GM21447 (cell line): ENCODE results near the gene DMRT1.

Experiments used
- ATAC-seq: cut with Tn5 transposase; IDR thresholded peaks from one replicate; pipeline ENCODE4 v1.9.1; 2021; ENCODE audit not compliant: unreplicated experiment

The DMRT1 gene

DNA sequence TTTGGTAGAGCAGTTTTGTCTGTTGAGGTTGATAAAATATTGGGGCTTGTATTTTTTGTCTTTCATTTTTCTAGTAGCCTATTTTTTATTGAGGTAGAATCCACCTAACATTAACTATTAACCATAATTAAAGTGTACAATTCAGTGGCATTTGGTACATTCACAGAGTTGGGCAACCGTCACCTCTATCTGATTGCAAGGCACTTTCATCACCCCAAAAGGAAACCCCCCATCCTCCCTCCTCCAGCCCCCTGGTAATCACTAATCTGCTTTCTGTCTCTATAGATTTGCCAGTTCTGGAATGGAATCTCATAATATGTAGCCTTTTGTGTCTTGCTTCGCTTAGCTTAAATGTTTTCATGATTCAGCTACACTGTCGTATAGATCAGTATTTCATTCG is 79.4 kb downstream of the DMRT1 start:
- no peak for ATAC-seq

DNA sequence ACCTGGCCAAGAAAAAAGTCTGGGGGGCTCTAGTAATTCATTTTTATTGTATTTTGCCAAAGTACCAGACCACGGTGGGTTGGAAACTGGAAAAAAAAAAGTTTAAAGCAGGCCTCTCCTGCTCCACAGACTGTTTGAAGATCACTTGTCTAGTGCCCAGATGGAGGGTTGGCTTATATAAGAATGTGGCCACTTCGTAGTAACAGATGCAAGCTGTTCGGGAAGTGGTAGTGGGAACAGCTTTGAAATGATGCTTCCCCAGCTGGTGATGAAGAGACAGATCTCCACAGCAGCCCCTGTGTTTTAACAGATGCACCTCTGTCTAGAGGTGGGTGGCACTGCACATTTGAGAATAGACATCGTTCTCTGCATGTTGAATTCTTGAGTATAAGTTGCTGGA is 80.7 kb downstream of the DMRT1 start:
- no peak for ATAC-seq

DNA sequence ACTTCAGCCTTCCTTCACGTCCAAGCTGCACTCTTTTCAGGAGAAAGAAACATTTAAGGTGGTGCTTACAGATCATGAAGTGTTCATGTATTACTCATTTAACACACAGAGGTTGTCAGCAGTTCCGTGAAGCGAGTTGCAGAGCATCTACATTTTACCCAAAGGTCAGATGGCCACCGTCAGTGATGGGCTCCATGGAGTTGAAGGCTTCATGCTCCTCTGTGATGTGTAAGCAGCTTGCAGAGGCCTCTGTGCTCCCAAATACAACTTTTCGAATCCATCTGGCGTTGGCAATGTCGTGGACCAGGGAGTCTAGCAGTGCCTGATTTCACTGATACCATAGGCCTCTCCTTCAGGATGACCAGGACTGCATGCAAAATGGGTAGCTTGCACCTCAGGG is 81.2 kb downstream of the DMRT1 start:
- ATAC-seq: no peak

DNA sequence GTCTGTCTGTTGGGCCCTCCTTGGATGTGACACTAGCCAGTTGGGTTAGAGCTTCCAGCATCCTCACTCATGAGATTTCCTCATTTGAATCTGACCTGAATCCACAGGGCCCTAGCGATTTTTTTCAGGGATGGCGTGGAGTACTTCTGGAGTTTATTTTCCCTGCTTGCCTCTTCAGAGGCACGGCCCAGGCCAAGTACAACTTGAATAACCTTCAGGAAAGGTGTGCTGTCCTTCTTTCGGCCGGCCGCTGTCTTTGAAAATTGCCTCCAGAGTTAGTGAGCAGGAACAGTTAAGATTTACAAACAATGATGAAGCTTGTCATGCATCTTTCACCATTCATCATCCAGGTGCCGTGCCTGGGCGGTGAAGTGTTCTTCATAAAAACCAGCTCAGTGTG is 85.5 kb downstream of the DMRT1 start:
- ATAC-seq: no peak

DNA sequence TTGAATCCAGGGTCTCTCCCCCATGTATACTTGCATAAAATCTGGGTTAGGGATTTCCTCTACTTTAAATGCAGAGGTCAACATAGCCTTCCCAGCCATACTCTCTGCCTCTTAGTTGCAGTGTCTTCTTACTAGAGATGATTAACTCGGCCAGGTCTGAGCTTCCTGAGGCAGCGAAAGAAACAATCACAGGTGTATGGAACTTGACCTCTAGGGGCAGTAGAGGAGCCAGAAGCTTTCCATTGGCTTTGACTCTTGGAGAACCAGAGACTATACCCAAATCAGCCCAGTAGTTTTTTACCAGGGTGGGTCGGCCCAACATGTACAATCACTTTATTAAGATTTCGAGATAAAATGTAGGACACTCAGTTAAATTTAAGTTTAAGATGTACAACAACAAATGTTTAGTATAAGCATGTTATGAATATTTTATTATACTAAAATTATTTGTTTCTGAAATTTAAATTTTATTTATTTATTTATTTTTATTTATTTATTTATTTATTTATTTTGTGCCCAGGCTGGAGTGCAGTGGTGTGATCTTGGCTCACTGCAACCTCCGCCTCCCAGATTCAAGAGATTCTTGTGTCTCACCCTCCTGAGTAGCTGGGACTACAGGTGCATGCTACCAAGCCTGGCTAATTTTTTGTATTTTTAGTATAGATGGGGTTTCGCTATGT is 87.0 kb downstream of the DMRT1 start:
- peak; percentile 75 for ATAC-seq

DNA sequence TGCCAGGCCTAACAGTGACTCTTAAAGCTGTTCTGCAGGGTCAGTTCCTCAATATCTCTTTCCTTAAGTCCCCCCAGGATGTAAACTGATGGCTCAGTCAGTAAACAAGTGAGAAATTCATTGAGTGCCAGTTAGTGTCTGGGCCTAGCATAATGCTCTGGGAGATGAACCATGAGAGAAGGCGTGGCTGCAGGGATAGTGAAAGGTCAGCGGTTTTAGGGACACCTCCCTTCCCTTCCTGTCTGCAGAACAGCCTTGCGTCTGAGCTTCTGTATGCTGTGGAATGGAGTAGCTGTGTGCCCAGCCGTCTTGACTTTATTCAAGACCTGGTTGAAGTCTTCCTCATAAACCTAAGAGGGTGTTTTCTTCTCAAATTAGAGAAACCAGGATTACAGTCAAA is 88.2 kb downstream of the DMRT1 start:
- no peak for ATAC-seq

DNA sequence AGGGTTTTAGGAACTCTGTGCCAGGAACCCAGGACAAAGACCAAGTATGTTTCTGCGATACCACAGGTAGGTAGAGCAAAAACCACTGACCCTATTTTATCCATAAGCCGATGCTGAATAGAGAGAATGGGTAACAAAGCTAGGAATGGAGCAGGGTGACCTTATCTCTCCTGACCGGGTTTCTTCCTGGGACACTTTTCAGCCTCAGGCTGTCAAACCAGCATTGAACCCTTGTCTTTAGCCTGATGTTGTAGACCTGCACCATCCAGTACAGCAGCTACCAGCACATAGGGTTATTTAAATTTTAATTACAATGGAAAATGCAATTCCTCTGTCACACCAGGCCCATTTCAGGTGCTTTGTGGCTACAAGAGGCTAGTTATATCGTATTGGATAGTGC is 91.9 kb downstream of the DMRT1 start:
- no peak for ATAC-seq

DNA sequence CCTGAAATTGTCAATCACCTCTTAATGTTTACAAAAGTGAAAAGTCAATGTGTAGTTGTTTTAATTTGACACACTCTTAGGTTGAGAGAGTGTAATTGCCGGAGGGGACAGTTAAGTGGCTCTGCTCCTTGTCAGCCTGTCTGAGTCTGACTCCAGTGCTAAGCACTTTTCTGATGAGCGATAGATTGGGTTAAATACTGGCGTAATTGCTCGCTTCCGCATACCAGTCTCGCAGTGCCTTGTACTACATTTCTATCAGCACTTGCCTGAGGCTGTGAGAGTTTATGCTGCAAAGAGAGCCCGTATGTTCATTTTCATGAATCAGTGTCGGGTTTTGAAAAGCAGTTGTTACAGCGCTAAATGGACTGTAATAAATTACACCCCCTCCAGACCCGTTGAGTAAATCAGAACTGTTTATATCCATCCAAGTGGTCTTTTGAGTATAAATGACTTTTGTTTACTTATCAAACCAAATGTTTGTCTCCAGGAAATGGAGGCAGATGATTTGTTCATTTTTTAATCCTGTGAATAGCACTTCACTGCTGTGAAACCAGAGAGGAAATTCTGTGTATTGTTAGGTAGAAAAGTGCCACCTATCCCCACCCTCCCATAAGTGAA is 94.0 kb downstream of the DMRT1 start:
- no peak for ATAC-seq

DNA sequence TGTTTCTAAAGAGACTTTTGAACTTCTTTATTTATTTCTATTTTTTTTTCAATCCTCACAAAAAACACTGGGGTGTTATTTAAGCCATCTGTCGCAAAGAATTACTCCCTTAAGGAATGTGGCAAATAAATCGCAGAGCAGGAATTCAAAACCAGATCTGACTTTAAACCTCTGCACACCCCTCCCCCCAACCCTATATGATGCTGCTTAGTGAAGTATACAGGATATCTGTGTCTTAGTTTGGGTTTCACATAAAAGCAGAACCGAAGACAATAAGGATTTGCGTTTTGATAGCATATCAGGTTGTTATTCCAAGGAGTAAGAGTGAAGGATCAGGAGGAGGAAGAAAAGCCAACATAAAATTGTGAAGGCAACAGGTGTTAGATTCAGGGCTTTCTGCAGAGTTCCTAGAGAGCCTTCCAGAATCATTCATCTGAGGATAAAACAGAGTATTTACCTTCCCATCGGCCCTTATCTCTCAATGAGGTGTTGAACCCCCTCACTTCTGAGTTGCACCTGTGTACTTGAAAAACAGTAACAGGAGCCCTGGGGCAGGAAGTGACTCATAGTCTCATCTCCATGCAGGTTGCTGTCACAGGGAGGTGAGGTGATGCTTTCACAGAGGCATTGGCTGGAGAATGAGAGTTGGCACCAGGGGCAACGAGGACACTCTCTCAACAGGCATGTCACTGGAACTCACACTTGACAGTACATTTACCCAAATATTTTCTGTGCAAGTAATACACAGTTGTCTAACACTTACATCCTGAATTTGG is 101.5 kb downstream of the DMRT1 start:
- no peak for ATAC-seq

DNA sequence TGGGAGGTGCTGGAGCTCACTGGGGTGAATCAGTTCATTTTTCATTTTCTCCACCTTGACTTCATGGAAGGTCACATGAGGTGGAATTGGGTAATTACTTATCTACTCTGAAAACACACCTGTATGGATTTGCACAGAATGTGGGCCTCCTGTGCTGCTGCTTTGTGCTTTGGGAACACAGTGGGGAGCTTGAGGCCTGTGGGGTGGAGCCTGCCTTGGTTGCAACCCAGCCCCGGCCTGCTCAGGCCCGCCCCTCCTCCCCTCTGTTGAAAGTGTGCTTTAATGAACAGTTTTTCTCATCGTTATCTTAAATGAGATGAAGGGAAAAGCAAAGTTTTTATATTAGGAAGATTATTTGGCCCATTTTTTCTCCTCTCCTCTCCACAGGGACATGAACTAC is 106.5 kb downstream of the DMRT1 start:
- no peak for ATAC-seq

DNA sequence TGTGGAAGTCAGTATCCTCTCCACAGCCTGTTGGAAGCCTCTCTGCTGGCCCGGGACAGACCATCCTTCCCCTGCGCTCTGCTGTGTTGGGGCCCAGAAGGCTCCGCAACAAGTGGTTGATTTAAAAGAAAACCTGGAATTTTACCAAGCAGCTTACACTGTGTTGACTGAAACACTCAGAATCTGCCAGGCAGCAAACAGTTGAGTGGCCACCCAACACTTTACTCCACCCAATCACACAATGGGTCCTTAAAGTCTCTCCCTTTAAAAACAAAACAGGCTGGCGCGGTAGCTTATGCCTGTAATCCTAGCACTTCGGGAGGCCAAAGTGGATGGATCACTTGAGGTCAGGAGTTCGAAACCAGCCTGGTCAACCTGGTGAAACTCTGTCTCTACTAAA is 107.0 kb downstream of the DMRT1 start:
- ATAC-seq: no peak

DNA sequence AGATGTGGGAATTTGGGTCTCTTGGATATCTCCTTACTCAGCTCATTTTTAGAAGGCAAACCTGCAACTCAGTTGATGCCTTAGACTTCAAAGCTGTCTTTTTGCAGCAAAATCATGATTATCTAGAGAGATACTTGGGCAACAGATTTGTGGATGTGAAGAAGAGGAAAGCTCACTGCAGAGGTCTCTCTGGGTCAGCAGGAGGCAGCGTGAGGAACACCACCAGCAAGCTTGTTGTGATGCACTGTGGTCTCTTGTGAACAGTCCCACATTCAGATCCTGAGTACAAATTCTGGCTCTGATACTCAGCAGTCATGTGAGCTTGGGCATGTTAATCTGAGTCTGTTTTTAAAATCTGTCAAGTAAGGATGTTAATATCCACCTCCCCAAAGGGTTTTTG is 108.6 kb downstream of the DMRT1 start:
- no peak for ATAC-seq

DNA sequence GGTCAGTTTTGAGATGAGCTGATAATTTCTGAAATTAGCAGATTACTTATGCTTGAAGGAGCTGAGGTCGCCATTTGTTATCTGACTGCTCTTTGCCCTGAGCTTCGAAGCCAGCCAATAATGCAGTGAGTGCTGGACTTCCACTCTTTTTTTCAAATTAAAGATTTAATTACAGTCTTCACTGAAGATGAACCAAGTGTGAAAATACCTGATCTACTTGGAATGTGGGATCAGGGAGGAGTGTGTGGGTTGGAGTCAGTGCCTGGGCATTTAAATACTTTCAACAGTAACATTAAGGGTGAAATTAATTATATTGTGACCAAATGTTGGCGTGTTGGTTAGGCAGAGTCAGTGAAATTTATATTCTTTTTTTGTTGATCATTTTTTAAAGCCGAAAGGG is 111.0 kb downstream of the DMRT1 start:
- no peak for ATAC-seq

DNA sequence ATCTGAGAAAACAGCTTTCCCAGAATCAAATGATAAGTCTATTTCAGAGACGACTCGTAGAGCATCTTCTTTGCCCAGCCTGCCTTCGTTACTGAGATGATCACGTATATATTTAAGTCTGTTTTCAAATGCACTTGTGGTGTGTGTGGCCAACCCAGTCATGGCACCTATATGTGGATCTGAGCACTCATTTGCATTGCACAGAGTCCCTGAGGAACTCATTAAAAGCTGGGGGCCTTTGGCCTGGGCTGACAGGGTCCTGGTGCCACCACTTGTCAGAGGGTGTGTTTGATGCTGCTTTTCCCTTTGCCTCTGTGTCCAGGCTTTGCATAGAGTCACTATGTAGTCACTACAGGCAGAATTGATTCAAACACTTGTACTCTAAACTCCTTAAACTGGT is 117.6 kb downstream of the DMRT1 start:
- ATAC-seq: no peak

DNA sequence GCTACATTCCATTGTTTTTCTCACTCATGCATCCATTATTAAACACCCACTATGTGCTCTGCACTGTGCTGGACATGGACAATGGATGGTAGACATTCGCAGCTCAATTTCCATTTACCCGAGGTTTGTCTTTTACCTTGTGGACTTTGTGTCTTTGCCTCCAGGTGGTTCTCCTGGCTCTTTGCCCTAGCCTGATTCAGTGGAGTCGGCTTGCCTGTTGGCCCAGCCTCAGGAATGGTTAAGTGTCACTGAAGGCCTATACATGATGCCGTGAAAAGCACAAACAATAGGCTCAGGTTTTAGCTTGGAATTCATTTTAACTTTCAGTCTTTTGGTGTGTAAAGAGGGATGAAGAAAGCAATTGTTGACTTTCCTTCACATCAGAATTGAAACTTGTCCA is 118.4 kb downstream of the DMRT1 start:
- no peak for ATAC-seq

DNA sequence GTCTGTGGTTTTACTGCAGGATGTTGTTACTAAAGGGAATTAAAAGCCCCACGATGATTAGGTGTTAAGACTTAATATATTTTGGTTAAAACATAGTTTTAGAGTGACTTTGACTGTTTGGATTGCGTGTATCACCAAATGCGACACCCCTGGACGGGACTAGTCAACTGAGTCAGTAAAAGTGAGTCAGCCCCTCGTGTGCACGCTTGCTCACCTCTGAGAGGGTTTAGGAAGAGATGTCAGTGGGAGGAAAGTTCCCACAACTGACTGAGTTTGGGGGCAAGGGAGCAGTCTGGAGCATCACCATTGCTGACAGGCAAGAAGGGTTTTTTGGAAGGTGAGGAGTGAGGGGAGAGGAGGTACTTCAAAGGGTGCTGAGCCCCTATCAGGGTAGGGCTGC is 120.5 kb downstream of the DMRT1 start:
- no peak for ATAC-seq

DNA sequence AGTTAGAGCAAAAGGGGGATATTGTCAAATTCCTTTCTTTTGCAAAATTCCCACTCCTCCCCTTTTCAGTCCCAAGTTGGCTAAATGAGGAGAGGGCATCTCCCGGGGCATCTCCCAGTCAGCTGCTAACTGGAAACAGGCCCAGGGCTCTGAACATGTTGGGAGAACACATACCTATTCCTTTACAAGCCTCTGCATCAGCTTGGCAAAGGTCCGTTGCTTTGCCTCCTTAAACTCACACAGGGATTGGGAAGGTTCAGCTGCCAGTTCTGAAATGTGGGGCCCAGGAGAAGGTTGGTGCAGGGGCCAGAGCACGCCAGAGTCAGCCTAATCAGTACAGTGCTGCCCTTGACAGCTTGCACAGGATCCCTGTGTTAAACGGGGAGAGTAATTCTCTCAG is 124.0 kb downstream of the DMRT1 start:
- no peak for ATAC-seq

DNA sequence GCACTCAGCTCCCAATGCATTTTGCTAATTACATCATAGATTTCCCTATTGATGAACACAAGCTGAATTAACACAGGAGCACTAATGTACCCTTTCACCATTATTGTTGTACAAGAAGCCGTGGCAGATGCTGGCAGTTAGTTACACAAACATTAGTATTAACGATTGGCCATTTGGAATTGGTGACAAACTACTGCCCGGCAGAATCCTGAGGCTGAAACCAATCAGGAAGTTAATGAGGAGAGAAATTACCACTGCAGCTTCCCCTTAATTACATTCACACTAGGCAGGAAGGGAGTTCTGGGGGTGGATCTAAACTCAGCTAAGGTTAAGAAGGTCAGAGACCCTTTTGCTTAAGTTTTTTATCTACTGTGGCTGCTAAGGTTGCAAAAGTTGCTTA is 125.4 kb downstream of the DMRT1 start:
- no peak for ATAC-seq

DNA sequence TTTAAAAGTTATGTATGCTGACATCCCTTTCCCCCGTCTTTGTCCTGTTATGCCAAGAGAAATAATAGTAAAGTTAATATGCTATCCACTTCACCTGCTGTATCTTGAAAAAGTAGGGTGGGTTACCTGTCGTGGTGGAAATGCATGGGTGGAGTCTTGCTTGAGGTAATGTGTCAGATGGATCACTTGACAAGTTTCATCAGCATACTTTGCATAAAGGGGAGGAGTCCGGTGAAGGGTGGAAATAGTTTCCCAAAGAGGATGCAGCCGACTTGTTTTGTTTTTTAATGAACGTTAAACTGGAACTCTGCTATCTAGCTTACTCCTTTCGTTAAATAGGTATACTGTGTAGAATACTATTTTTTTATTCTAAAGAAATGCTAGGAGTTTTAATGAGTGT is 125.9 kb downstream of the DMRT1 start:
- no peak for ATAC-seq

DNA sequence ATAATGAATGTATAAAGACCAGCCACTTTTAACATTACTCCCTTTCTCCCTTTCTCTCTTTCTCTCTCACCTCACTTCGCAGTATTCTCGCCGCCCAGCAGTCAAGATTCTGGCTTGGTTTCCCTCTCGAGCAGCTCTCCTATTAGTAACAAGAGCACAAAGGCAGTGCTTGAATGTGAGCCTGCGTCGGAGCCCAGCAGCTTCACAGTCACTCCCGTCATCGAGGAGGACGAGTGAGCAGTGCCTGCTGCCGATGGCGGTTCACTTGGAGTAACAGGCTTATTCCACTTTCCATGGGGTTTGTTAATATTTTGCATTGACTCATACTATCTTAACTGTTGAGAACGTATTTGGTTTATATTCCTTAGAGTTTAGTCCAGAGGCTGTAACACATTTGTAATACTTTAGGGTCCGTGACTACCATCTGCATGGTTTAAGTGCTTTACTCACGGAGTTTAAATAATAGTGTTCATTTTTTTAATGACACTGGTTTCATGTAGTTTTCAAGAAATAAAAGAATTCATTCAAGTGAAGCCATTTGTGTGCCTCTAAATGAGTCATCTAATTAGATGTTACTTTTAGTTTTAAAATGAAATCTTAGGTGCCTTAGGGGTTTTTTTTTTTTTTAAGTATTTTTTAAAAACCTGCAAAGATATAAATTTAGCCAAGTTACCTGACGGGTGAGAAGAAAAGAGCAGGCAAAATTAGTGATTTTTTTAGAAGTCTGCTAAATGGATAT is 126.6 kb downstream of the DMRT1 start:
- ATAC-seq: no peak

DNA sequence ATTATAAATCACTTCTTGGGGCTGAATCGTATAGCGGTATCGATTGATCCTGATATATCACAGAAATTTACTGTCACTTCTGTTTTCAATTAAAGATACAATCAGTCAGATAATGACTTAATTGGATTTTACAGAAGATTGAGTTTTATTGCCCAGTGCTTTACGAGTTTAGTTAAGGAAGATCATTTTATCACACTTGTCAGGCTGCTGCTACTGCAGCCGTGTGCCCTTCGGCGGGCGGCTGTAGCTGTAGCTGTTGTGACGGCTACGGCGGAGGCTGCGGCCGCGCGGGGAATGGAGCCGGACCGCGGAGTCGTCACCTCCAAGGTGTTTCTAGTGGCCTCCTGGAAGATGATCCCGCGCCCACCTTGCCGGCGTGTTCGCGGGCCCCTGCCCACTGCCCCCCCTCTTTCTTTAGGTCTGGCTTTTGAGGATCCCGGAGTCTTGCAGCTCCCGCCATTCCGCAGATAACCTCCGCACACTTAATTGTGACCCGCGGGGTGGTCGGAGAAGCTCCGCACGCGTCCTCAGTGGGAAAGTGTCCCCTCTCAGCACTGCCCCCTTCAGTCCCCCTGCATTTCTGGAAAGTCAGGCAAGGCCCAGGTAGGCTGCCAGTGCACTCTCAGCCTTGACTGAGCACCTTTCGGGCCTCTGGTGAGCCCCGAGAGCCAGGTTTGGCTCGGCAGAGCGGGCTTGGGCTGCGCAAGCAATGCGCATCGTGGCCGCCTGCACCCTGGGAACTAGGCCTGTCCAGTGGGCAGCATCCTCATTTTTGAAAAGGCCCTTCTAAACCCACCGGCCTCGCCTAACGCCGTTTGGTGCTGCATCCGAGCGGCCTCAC is 128.0 kb downstream of the DMRT1 start:
- ATAC-seq: no peak
